Measurements from ENCODE around the gene PKD1L1. TPM values are rescaled to one million over a fixed set of nuclear protein-coding genes. Genes with fewer than 3 reads are reported as not detected.

Gene PKD1L1
- total RNA-seq, 2 donors from 2014 or later: 0.13 to 0.20 TPM

DNA sequence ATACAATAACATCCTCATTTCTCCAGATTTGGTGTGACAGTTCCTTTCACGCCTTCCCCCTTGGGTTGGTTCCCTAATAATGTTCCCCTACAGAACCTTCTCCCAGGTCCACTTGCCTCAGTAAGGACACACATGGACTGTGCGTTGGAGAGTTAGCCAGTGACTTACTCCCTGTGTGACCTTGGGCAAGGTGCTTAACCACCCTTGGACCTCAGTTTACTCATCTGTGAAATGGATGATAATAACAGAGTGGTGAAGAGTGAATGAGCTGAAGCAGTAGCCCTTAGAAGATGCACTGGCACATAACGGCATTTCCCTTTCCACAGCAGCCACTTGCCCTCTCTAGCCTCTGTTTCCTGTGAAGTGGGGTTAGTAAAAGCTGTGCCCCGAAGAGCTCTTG is 175.8 kb downstream of the PKD1L1 start:
- Mint-ChIP-seq H3K4me3 (no peak overlapping the region), H3K27ac (no peak overlapping the region), H3K36me3 (ENCODE audit: low read depth) (no peaks in the 10 kb centered on the region), H3K27me3 (ENCODE audit: insufficient read depth) (peaks cover 2% of the 10 kb centered on the region), H3K4me1 (peaks cover 9% of the 10 kb centered on the region), H3K9me3 (no peaks in the 10 kb centered on the region)
- TF ChIP-seq, protein P1, sequence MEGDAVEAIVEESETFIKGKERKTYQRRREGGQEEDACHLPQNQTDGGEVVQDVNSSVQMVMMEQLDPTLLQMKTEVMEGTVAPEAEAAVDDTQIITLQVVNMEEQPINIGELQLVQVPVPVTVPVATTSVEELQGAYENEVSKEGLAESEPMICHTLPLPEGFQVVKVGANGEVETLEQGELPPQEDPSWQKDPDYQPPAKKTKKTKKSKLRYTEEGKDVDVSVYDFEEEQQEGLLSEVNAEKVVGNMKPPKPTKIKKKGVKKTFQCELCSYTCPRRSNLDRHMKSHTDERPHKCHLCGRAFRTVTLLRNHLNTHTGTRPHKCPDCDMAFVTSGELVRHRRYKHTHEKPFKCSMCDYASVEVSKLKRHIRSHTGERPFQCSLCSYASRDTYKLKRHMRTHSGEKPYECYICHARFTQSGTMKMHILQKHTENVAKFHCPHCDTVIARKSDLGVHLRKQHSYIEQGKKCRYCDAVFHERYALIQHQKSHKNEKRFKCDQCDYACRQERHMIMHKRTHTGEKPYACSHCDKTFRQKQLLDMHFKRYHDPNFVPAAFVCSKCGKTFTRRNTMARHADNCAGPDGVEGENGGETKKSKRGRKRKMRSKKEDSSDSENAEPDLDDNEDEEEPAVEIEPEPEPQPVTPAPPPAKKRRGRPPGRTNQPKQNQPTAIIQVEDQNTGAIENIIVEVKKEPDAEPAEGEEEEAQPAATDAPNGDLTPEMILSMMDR (conservative IDR thresholded peaks at IDR 0.05): no peak
- Histone ChIP-seq H3K4me3 (ENCODE audit: low read length) (no peak overlapping the region), H3K27ac (ENCODE audit: low read depth, low read length) (no peak overlapping the region), H3K27me3 (ENCODE audit: control insufficient read depth, insufficient read depth, low read length, poor library complexity, severe bottlenecking) (no peaks in the 10 kb centered on the region), H3K9ac (ENCODE audit: extremely low read depth, low read length, poor library complexity, severe bottlenecking) (no peak overlapping the region), H3K4me1 (ENCODE audit: control insufficient read depth, insufficient read depth, low read length) (no peaks in the 10 kb centered on the region), H3K36me3 (ENCODE audit: control insufficient read depth, insufficient read depth, low read length) (no peaks in the 10 kb centered on the region), H3K9me3 (ENCODE audit: control insufficient read depth, low read length) (no peaks in the 10 kb centered on the region)
- WGBS, 2 experiments (ENCODE audit: insufficient coverage in 1 of 2, insufficient read length in 1 of 2): 90 to 93% methylated on average over 3 to 4 of the region's 4 CpGs
- no peak for DNase-seq

GRCh38 chr7:47771990-47772360 is 176.3 kb downstream of the PKD1L1 start:
- no peaks in the 10 kb centered on the region for H3K27me3 ChIP-seq (ENCODE audit: control insufficient read depth, insufficient read depth, low read length, poor library complexity, severe bottlenecking)
- H3K4me3 Mint-ChIP-seq: no peak overlapping the region
- H3K27me3 Mint-ChIP-seq (ENCODE audit: insufficient read depth): peaks cover 2% of the 10 kb centered on the region
- no peak overlapping the region for H3K4me3 ChIP-seq (ENCODE audit: low read length)
- H3K36me3 Mint-ChIP-seq (ENCODE audit: low read depth): no peaks in the 10 kb centered on the region
- no peaks in the 10 kb centered on the region for H3K9me3 ChIP-seq (ENCODE audit: control insufficient read depth, low read length)
- no peak overlapping the region for H3K27ac ChIP-seq (ENCODE audit: low read depth, low read length)
- no peaks in the 10 kb centered on the region for H3K4me1 ChIP-seq (ENCODE audit: control insufficient read depth, insufficient read depth, low read length)
- H3K4me1 Mint-ChIP-seq: peaks cover 9% of the 10 kb centered on the region
- H3K9me3 Mint-ChIP-seq: no peaks in the 10 kb centered on the region
- TF ChIP-seq, protein P1 (conservative IDR thresholded peaks at IDR 0.05): no peak
- no peak overlapping the region for H3K9ac ChIP-seq (ENCODE audit: extremely low read depth, low read length, poor library complexity, severe bottlenecking)
- no peaks in the 10 kb centered on the region for H3K36me3 ChIP-seq (ENCODE audit: control insufficient read depth, insufficient read depth, low read length)
- no peak overlapping the region for H3K27ac Mint-ChIP-seq
- no peak for DNase-seq
- WGBS, 2 experiments (ENCODE audit: insufficient coverage in 1 of 2, insufficient read length in 1 of 2): 80 to 85% methylated on average over 2 to 3 of the region's 5 CpGs

DNA sequence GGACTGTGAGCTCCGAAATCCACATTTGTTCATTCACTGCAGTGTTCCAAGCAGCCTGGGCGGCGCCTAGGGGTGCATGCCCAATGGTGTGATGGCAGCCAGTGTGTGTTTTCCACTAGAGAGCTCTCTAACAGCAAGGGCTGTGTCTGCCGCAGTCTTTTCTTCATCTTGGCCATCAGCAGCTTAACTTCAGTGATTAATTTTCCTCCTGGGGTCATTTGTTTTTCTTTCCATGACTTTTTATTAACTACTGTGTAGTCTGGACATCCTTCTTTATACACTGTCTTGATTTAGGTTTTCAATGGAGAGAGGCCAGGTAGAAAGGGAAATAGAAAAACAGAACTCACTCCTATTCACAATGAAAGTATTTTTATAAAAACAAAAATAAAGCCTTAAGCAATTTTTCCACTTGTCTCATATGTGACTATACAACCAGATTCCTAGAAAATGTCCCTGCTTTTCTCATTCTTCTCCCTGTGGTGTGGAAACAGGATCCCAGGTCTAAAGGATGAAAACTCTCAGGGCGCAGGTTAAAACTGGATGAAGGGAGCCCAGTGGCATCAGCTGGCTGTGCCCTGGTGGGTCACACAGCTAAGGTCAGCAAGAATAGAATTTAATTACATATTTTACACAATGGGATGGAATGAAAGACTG is 176.8 kb downstream of the PKD1L1 start:
- no peaks in the 10 kb centered on the region for H3K36me3 Mint-ChIP-seq (ENCODE audit: low read depth)
- 92 to 96% methylated on average over 5 of the region's 5 CpGs for WGBS, 2 experiments (ENCODE audit: insufficient coverage in 1 of 2, insufficient read length in 1 of 2)
- H3K27ac Mint-ChIP-seq: no peak overlapping the region

More for the DNA sequence above, 176.8 kb downstream of the PKD1L1 start:
- peaks cover 9% of the 10 kb centered on the region for H3K4me1 Mint-ChIP-seq
- no peak overlapping the region for H3K4me3 Mint-ChIP-seq
- no peaks in the 10 kb centered on the region for H3K27me3 ChIP-seq (ENCODE audit: control insufficient read depth, insufficient read depth, low read length, poor library complexity, severe bottlenecking)
- H3K36me3 ChIP-seq (ENCODE audit: control insufficient read depth, insufficient read depth, low read length): no peaks in the 10 kb centered on the region
- no peak overlapping the region for H3K9ac ChIP-seq (ENCODE audit: extremely low read depth, low read length, poor library complexity, severe bottlenecking)
- H3K27me3 Mint-ChIP-seq (ENCODE audit: insufficient read depth): peaks cover 2% of the 10 kb centered on the region
- no peaks in the 10 kb centered on the region for H3K4me1 ChIP-seq (ENCODE audit: control insufficient read depth, insufficient read depth, low read length)
- no peak overlapping the region for H3K4me3 ChIP-seq (ENCODE audit: low read length)
- H3K9me3 ChIP-seq (ENCODE audit: control insufficient read depth, low read length): no peaks in the 10 kb centered on the region
- no peak overlapping the region for H3K27ac ChIP-seq (ENCODE audit: low read depth, low read length)
- no peaks in the 10 kb centered on the region for H3K9me3 Mint-ChIP-seq
- TF ChIP-seq, protein P1 (conservative IDR thresholded peaks at IDR 0.05): no peak
- no peak for DNase-seq
